CD4-positive, alpha-beta T cell treated with Interleukin-17A for 4 hours (primary cell): ENCODE data around the gene MARCHF3.

ENCODE experiments used
- DNase-seq: peaks from one replicate; pipeline ENCODE4 v3.0.0-alpha.2; 2020; ENCODE audit warnings: mixed read lengths

MARCHF3 gene

DNA sequence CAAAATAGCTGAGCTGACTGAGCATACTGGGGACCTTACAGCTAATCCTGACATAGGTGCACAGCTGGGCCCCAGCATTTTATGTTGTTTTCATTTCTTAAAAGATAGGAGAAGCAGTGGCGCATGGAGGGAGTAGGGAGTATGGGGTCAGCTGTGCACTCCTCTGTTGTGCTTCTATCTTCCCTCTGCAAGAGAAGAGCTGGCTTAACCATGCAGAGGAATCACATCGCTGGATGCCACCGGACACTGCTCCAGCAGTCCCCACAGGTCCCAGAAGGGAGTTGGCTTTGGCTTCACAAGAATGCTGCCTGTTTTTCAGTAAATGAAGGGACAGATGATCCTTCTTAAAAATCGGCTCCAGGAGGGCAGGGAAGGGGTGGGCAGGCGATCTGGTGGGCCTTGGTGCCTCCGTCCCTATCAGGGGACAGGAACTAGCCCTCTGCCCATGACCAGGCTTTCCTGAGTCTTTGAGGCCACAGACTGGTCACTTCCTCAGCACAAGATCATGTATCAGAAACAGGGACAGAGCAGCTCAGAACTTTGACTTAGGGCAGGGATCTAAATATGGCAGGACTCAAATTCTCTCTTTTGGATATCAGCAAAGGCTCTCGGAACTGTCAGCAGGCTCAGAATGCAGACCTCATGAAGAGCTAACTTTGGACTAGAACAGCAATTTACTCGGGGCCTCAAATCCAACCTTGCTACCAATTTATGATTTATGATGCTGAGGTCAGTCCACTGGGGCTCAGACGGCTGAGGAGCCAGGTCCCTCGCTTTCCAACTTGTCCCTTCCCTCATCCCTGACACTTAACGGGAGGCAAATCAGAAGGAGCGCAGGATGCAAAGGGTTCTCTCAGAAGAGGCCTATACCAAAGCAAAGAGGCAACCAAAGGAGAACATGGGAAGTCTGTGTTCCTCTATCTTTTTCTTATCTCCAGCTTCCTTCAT is 47.2 kb downstream of the MARCHF3 start:
- DNase-seq = no peak

DNA sequence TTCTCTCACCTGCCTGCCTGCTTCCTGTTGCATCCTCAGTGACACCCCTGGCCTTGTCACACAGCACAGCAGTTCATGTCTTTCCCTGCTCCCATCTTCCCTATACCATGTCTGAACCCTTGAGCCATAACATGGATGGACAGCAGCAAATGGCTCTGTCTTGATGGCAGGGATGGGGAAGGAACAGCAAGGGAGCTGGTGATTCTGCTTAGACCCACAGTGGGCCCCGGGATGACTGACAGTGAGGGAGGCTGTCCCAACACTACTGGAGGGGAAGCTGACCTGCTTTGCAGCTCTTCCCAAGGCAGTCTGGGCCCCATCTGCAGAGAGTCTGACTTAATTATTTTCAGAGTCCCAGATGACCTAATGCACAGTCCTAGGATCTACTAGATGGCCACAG is 48.2 kb downstream of the MARCHF3 start:
- no peak for DNase-seq

DNA sequence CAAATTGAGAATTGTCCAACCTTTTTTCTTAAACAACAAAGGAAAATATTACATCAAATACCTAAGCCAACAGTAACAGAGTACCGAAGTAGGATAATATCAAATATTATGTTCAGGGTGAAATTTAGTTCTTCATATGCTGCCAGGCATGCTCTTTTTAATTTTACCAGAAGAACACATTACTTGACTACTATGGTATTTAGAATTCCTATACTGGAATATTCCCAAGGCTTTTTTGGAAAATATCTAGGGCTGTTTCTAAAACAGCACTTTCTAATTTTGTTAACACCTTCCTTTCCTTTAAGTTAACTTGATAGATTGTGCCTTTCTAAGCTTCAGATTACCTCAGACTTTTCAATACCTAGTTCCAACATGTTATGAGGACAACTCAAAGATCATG is 48.7 kb downstream of the MARCHF3 start:
- DNase-seq = no peak

DNA sequence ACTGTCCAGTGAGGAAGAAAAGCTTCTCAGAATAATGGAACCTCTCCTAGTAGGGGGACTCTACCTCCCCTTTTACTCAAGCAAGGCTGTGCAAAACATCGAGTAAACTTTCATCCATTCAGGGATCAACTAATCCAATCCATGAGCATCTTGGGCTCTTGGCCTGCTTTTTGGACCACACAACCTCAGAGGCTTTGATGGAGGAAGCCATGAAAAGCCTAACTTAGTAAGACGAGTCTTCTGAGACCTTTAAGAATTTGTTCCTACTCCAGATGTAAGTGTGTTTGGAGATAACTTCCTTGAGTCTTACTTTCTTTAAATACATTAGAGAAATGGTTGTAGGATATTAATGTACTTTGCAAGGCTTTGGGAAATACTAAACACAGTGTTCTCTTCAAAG is 49.1 kb downstream of the MARCHF3 start:
- DNase-seq = no peak

DNA sequence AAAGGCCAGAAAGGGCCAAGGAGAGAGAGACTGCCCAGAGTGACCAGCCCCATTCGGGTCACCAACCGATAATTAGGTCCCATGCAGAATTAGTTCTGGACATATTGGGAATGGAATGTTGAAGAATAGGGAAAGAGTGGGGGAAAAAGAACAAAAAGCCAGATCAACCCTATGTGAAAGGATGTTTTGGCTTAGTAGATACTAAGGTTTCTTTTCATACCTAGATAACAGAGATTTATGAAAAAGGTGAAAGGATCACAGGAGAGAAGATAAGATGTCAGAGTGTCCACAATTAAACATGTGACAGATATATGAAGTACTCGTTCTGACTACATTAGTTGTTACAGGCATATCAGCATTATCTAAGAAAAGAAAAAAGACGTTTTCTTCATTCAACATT is 52.1 kb downstream of the MARCHF3 start:
- DNase-seq = no peak

DNA sequence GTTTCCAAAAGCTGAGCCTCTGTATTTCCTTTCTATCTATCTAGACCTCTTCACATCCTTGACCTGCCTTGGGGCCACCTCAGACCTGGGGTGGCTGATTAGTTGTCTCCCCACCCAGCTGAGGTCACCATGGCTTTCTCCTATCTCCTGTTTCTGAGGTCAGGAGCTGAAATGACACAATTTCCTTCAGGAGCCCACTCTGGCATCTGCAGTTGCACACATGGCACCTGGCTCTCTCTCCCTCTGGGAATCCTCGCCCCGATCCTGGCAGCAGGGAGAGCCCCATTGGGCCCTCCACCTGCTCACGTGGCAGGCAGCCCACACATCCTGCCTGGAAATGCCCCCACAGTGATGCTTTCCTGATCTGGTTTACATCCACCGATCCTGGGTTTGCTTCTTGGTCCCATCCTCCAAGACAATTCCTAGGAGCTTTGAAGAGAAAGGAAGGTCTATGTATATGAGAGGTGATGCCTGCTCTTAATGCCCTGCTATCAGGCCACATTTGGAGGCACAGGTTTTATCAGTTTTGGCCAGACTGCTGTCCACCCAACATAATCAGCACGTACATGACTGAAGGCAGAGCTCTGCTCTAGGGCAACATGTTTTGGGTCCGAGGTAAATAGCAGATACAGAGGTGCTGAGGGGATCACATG is 53.7 kb downstream of the MARCHF3 start:
- no peak for DNase-seq

DNA sequence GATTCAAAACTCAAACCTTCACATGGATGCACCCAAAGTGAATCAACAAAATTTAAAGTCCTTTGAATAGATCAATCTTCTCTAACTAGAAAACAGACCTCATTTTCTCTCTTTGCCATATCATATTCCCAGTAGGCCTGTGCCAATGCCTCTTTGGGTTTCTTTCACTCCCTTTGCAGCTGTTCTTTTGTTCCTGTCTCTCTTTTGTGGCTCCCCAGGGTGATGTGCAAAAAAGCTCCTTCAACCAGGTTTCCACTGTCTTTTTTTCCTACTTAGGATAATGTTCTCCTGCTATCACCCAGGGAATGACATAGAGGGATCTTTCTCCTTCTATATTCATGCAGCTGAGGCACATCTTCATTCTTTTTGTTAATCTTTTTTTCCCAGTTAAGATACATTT is 54.6 kb downstream of the MARCHF3 start:
- no peak for DNase-seq

DNA sequence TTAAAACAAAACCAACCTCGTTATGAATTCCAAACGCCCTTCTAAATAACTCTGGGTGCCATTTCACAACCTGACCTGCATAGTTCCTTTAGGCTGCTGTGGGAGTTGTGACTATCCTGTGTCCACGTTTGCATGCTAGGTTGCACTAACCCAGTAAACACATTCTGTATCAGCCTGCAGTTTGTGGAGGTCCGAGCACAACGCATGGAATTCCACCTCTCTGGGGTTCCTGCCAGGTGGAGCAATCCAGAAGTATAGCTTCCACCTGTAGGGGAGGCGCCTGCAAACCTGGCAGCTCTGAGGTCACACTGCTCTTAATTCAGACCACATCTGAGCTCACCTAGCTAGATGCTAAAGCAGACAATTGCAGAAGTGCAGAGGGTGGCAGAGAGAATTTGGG is 57.2 kb downstream of the MARCHF3 start:
- DNase-seq = peak; percentile 9

DNA sequence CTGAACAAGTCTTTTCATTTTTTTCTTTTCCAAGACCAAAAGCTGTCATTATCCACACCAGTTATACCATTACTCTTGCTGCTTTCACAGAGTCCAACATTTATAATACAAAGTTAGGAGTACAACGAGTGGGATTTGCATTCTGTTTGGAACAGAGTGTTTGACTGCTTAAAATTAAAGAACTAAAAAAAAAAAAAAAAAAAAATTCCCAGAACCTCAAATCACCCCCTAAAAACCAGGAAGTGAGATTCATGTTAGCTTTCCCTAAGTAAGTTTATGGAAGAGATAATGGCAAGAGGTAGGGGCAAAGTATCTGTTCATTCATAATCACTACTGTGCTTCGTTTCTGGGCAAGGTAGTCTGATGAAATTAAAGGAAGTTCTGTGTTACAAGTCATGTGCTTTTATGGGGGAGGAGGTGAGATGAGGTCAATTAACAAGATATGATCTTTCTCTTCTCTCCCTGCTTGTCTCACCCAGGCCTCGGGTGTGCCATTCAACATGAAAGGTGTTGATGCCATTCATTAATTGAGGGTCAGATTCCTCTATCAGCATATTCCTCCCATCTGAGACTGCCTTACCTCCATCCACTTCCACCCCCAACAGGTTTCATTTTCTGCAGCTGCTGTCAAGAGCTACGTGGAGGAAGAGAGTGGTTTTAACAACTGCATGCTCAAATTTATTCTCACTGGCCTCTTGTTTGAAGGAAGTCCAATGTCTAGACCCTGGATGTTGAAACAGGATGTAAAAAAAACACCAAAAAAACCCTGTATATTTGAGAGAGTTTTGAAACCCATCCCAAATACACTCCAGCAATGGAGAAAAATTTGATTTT is 58.1 kb downstream of the MARCHF3 start:
- peak; percentile 26 for DNase-seq

DNA sequence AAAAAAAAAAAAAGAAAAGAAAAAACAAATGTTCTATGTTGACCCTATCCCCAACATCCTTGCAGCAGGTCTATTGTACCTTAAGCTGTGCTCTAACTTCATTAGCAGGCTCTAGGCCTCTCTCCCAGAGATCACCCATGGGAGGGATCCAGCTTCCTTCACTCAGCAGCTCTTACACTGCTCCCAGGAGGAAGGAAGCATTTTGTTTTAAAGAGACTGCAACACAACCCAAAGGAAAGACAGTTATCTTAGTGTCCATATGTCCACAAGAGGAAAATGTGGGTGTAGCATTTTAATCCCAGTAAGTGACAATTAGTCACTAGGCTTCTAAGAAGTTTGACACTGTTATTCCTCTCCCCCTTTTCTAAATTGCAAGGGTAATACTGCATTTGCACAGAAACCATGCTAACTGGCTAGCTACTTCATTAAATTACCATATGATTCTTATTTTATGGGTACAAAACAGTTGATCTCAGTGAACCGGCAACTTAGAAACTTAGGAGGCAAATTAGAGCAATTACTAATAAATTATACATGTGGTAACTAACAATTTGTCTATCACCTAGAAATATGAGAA is 58.8 kb downstream of the MARCHF3 start:
- no peak for DNase-seq

DNA sequence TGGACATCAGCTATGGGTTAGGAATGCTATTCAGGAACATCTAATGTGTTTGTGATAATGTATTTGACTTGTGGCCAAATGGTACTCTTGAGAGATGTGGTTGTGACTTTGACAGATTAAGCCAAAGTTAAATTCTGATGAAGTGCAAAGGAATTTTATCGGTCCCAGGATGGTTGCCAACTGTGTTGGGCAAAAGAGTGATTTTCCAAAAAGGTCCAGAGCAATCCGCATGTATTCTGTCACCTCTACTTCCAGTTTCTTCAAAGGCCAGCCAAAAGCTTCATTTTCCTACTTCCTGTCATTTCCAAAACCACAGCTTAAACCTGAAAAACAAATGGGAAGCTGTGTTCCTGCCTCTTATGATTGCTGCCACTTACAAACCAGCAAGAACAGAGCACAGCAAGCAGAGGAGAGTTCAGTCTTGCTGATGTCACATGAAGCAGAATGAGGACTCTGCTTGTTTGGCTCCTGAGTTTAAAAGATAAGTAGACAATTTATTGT is 59.8 kb downstream of the MARCHF3 start:
- DNase-seq = no peak

DNA sequence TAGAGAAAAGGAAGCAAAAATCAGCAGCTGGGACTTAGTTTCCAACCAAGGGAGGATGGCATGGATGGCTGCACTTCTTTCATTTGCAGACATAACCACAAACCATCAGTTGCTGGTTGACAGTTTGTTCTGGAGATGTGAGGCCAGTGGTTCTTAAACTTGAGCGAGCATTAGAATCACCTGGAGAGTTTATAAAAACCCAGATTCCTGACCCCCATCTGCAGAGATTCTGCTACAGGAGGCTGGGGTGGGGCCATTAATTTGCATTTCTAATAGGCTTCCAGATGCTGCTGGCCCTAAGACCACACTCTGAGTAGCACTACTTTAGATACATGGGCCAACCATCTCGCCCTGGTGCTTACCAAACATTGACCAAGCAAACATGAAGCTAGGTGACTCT is 60.8 kb downstream of the MARCHF3 start:
- DNase-seq = no peak

DNA sequence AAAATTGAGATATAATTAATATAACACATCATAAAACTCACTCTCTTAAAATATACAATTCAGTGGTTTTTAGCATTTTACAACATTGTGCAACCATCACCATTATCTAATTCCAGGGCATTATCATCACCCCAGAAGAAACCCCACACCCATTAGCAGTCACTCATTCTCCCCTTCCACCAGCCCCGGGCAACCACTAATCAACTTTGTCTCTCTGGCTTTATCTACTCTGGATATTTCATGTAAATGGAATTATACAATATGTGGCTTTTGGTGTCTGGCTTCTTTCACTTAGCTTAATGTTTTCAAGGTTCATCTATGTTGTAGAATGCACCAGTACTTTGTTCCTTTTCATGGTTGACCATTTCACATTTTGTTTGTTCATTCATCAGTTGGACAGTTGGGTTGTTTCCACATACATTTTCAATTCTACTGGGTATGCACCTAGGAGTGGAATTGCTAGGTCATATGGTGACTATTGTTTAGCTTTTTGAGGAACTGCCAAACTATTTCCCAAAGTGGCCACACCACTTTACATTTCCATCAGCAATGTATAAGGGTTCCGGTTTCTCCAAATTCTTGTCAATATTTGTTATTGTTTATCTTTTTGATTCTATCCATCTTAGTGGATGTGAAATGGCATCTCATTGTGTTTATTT is 62.4 kb downstream of the MARCHF3 start:
- DNase-seq = no peak

DNA sequence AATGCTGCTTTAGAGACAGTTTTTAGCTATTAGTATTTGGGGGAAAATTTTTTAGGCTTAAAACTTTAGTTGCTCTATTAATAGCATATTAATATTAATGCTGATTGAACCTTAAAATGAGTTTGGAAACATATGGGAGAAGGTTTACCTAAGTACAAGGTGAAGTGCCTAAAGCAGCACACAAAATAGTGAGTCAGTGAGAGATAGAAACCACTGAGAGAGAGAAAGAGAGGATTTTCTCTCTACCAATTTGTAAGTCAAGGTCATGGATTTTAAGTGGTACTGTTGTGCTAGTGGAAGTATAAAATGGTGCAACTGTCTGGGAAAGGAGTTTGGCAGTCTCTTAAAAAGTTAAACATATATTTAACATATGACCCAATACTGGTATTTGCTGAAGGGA is 64.9 kb downstream of the MARCHF3 start:
- DNase-seq = no peak

DNA sequence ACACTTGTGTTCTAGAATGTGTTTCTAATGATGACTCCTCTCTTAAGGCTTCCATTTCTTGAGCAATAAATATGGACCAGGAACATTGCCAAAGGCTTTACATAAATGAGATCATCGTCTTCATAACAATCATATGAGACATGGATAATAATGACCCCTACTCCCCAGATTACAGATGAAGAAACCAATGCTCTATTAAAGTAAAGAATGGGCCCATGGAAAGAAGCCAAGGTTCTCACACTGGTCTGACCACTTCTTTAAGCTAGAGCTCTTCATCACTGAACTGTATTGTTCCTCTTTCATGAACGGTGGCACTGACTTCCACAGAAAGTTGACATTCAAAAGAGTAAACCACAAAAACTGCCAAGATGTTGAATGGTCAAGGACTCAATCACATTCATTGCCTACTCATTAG is 65.3 kb downstream of the MARCHF3 start:
- DNase-seq = no peak

DNA sequence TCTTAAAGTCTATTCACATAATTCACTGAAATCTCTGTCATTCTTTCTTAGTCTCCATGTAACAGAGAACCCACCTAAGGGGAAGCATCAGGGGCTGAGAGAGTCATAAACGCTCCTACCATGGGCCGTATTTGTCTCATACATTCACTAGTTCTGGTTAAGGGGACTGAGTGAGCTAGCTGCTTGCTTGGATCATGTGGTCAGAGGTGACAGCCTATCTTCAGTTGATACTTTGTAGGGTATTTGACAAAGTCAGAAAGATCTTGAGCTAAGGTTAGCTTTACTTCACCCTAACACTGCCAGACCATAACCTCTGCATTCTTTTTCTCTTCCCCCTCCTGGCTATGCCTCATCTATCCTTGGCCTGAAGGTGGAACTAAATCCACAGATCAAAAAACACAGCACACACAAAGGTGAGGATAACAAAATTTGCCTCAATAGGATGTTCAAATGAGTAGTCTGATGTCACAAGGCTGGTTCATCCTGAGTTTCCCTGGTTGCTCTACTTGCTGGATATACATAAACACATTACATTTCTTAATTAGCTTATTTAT is 66.5 kb downstream of the MARCHF3 start:
- DNase-seq = no peak

DNA sequence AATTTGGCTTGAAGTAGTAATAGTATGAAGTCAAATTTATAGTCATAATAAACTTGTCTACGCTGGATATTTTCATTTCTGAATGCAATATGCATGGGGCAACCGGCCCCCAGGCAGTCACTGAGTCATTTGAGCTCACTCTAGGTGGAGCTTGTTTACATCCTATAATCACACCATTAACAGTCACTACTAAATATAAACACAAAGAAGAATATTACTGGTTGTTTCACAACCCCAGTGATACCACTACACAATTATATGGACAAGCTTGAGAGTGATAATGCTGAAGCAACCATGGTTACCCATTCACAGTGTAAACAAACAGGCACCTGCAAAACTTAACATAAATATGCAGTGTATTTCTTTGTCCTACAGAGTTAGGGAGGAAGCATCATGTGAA is 68.7 kb downstream of the MARCHF3 start:
- no peak for DNase-seq

DNA sequence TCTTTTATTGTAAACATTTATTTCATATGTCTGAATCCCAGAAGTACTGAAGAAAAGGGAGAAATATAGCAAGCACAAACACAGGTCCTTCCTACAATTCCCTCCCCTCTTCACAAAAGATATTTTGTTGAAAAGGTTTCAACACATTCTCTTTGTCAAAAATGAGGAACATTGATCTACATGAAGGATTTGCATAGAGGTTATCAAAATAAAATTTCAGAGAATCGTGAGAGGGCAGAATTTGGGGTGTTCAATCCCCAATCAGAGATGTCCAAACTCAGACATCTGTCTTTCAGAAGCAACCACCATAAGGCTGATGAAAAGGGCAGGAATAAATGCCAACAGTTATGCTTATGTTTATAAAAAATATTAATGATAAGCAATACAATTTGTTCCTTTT is 69.2 kb downstream of the MARCHF3 start:
- no peak for DNase-seq

DNA sequence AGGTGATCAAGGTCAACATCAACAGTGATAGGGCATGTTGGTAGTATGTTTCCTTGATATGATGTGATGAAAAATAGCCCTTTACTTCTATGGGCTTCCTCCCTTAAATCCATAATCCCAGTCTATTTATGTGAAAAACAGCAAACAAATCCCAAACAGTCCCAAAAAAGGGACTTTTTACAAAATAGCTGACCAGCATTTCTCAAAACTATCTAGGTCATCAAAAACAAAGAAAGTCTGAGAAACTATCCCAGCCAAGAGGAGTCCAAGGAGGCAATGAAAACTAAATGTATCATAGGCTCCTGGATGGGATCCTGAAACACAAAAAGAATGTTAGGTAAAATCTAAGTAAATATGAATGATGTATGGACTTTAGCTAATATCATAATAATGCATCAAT is 71.2 kb downstream of the MARCHF3 start:
- no peak for DNase-seq

DNA sequence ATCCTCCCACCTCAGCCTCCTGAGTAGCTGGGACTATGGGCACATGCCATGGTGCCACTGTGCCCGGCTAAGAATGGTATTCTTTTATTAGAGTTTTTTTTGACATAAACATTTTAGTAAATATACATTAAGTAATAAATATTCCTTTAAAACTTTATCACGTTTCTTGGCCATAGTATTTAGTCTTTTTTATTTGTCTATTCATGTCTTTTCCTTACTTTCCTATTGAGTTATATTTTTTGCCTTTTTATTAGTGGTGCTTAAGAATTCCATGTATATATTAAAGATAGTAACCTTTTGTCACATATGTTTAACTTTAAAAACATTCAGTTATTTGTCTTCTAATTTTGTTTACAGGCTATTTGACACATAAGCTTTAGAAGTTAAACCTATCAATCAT is 73.4 kb downstream of the MARCHF3 start:
- no peak for DNase-seq

DNA sequence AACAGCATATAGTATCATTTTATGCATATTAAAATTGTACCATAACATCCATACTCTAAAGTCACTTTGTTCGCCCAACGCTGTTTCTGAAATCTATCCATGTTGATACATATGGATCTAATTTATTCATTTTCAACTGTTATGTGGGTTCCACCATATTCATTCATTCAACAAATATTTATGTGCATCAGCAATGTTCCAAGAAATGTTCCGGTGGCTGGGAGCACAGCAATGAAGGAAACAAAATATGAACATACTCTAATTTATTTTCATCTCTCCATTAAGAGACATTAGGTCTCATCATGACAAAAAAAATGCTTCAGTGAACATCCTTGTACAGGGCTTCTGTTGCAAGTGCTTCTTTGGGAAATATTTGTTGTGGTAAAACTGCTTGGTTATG is 75.4 kb downstream of the MARCHF3 start:
- DNase-seq = no peak

DNA sequence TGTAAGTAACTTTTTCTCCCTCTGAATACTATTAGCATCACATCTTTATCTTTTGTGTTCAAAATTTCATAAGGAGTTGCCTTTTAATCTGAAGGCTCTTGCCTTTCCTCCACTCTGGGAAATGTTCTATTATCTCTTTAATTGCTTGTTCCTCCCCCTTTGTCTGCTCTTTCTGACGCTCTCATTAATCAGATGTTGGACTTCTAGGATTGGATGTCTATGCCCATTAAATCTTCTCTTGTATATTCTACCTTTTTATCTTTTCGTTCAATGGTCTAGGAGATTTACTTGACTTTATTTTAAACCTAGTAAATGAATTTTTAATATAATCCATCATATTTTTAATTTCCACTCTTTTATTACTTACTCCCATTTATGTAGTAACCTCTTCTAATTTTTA is 76.7 kb downstream of the MARCHF3 start:
- DNase-seq = no peak
